Measurements from ENCODE around the gene KLC1.

Gene KLC1

DNA sequence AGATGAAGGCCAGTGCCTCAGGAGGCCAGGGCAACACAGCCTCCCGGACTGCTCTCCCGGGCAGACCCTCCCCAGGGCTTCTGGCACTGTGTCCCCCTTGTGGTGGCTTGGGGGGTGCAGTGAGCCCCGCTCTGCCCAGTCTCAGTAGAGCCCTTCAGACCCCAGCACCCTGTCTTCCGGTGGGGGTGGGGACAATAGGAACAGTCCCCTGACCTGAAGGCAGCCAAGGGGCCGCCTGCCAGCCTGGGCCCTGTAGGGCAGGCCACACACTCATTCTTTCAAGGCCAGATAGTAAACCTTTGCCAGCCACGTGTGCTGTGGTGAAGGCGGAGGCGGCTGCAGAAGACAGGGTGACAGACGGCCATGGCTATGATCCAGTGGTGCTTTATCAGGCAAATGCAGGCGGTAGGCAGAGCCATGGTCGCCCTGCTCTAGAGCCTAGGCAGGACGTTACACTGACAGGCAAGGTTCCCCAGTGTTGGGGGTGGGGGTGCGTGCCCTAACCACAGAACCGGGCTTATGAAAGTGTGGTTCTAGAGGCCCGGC lies 101.6 kb downstream of the KLC1 start:
- Histone ChIP-seq H3K4me2 (ENCODE audit: low read length) (no peak overlapping the region), H2AFZ (no peak overlapping the region), H3K9me3 (ENCODE audit: control insufficient read depth, low read length) (no peaks in the 10 kb centered on the region), H3K36me3 (ENCODE audit: control insufficient read depth, insufficient read depth, low read length) (no peaks in the 10 kb centered on the region), H3K79me2 (no peaks in the 10 kb centered on the region), H3K27ac (no peak overlapping the region), H3K4me3 (ENCODE audit: low read depth, low read length) (no peak overlapping the region), H3K9ac (no peak overlapping the region), H3K27me3 (ENCODE audit: control insufficient read depth, insufficient read depth, low read length) (no peaks in the 10 kb centered on the region), H3K4me1 (peaks cover 5% of the 10 kb centered on the region)
- TF ChIP-seq, protein P1, sequence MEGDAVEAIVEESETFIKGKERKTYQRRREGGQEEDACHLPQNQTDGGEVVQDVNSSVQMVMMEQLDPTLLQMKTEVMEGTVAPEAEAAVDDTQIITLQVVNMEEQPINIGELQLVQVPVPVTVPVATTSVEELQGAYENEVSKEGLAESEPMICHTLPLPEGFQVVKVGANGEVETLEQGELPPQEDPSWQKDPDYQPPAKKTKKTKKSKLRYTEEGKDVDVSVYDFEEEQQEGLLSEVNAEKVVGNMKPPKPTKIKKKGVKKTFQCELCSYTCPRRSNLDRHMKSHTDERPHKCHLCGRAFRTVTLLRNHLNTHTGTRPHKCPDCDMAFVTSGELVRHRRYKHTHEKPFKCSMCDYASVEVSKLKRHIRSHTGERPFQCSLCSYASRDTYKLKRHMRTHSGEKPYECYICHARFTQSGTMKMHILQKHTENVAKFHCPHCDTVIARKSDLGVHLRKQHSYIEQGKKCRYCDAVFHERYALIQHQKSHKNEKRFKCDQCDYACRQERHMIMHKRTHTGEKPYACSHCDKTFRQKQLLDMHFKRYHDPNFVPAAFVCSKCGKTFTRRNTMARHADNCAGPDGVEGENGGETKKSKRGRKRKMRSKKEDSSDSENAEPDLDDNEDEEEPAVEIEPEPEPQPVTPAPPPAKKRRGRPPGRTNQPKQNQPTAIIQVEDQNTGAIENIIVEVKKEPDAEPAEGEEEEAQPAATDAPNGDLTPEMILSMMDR (IDR thresholded peaks at IDR 0.05) = no peak

DNA sequence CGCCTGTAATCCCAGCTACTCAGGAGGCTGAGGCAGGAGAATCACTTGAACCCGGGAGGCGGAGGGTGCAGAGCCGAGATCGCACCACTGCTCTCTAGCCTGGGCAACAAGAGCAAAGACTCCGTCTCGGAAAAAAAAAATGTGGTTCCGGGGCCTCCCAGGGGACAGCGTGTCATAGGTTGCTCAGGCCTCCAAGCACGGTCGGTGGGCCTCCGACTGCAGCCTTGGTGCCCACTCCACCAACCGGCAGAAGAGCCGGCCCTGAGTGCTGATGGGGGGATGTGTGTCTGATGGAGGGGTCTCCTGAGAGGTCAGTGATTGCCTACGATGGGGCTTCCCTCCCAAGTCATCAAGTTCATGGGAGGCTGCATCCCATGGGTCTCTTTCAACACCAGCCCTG lies 102.5 kb downstream of the KLC1 start:
- no peaks in the 10 kb centered on the region for H3K79me2 ChIP-seq
- peaks cover 5% of the 10 kb centered on the region for H3K4me1 ChIP-seq
- TF ChIP-seq, protein P1 (IDR thresholded peaks at IDR 0.05) = no peak
- H3K27ac ChIP-seq = no peak overlapping the region
- H2AFZ ChIP-seq = no peak overlapping the region
- H3K36me3 ChIP-seq (ENCODE audit: control insufficient read depth, insufficient read depth, low read length) = no peaks in the 10 kb centered on the region
- no peaks in the 10 kb centered on the region for H3K9me3 ChIP-seq (ENCODE audit: control insufficient read depth, low read length)
- H3K4me2 ChIP-seq (ENCODE audit: low read length) = no peak overlapping the region
- H3K27me3 ChIP-seq (ENCODE audit: control insufficient read depth, insufficient read depth, low read length) = no peaks in the 10 kb centered on the region
- no peak overlapping the region for H3K9ac ChIP-seq
- H3K4me3 ChIP-seq (ENCODE audit: low read depth, low read length) = no peak overlapping the region

DNA sequence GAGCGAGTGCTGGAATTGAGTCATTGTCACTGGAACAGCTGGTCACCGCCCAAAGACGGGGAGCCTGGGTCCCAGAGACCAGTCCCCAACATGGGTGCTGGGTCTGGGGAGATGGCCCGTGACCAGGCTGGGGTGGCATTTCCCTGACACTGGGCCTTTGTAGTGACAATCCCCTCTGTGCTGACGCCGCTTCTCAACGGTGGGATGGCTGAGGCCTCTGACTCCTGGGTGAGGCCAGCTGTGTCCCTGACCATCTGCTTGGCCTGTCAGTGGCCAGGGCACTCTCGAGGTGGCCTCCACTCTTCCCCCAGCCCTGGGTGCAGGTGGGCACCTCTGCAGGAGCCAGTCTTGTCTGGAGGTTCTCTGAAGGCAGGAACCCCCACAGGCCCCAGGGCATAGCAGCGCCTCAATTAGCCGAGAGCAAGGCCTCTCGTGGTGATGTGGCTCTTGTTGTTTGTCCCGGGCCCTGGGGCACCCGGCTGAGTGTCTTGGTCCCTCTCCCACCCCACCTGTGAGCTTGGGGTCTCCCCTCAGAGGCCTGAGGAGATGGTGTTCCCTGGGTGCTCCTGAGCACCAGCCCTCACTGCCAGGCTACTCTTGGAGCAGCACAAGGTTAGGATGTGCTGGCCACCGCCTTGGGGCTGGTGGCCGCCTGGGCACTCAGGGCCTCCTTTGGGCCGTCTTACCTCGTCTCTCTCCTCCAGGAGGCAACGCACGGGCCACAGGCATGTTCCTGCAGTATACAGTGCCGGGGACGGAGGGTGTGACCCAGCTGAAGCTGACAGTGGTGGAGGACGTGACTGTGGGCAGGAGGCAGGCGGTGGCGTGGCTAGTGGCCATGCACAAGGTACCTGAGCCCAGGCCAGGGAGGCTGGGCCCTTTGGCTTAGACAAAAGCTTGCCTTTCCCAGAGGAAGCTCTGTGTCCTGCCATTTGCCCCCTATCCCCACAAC lies 103.2 kb downstream of the KLC1 start:
- no peaks in the 10 kb centered on the region for H3K27me3 ChIP-seq (ENCODE audit: control insufficient read depth, insufficient read depth, low read length)
- no peak overlapping the region for H3K9ac ChIP-seq
- peaks cover 5% of the 10 kb centered on the region for H3K4me1 ChIP-seq
- TF ChIP-seq, protein P1 (IDR thresholded peaks at IDR 0.05) = no peak
- no peaks in the 10 kb centered on the region for H3K79me2 ChIP-seq
- H3K27ac ChIP-seq = no peak overlapping the region
- H3K9me3 ChIP-seq (ENCODE audit: control insufficient read depth, low read length) = no peaks in the 10 kb centered on the region
- no peak overlapping the region for H2AFZ ChIP-seq
- H3K4me2 ChIP-seq (ENCODE audit: low read length) = no peak overlapping the region
- no peaks in the 10 kb centered on the region for H3K36me3 ChIP-seq (ENCODE audit: control insufficient read depth, insufficient read depth, low read length)
- H3K4me3 ChIP-seq (ENCODE audit: low read depth, low read length) = no peak overlapping the region

DNA sequence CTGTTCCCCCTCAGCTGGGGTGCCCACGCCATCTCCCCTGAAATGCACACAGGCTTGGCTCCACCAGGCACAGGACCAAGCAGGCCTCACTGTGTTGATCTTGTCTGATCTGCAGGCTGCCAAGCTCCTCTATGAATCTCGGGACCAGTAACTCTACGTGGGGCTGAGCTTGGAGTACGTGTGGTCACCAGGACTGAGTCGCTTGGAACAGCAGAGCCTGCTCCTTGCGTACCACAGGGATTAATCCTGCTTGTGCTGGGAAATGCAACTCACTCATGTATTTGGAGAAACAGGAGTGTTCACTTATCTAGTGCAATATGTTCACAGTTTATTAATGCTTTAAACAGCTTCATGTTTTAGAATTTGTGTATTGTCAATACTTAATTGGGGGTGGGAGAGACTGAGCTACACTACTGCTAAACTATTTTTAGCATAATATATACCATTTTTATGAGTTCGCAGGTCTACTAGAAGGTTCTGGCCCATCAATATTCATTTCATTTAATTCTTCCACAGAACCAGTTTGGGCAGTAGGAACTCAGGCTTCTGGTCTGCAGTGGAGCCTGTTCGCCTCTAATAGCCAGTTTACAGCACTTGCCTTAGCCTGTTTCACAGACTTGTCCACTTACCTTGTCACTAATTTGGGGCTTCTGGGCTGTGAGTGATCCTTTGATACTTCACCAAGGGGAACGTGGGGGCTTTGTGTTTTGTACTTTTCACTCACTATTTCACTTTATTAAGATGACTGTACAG lies 104.0 kb downstream of the KLC1 start:
- Histone ChIP-seq H3K9ac (no peak overlapping the region), H3K4me1 (peaks cover 5% of the 10 kb centered on the region), H3K27ac (no peak overlapping the region), H3K79me2 (no peaks in the 10 kb centered on the region), H3K9me3 (ENCODE audit: control insufficient read depth, low read length) (no peaks in the 10 kb centered on the region), H3K4me2 (ENCODE audit: low read length) (no peak overlapping the region), H3K27me3 (ENCODE audit: control insufficient read depth, insufficient read depth, low read length) (no peaks in the 10 kb centered on the region), H3K36me3 (ENCODE audit: control insufficient read depth, insufficient read depth, low read length) (no peaks in the 10 kb centered on the region), H3K4me3 (ENCODE audit: low read depth, low read length) (no peak overlapping the region), H2AFZ (no peak overlapping the region)
- TF ChIP-seq, protein P1 (IDR thresholded peaks at IDR 0.05) = no peak
